NT2/D1 (cell line): ENCODE measurements around the gene IBSP.

Experiments
- DNase-seq: peaks from one replicate; pipeline ENCODE4 v3.0.0-alpha.2; 2011; ENCODE audit warnings: low read depth, low spot score
- H3K27me3 ChIP-seq: 2 replicates; pipeline ENCODE4 v1.6.0; 2011; ENCODE audit warnings: mild to moderate bottlenecking; ENCODE audit not compliant: insufficient read length, insufficient read depth
- H3K36me3 ChIP-seq: 2 replicates; pipeline ENCODE4 v1.6.1; 2011; ENCODE audit warnings: mild to moderate bottlenecking, low read length, mixed read lengths; ENCODE audit not compliant: insufficient read depth, insufficient read length
- H3K4me1 ChIP-seq: 2 replicates; pipeline ENCODE4 v1.5.1; 2011; ENCODE audit not compliant: insufficient read depth, insufficient read length
- H3K4me3 ChIP-seq: 2 replicates; pipeline ENCODE4 v1.5.1; 2011; ENCODE audit warnings: low read depth; ENCODE audit not compliant: insufficient read length
- H3K9ac ChIP-seq: 2 replicates; pipeline ENCODE4 v1.6.0; 2011; ENCODE audit warnings: low read depth; ENCODE audit not compliant: insufficient read length
- H3K9me3 ChIP-seq: 2 replicates; pipeline ENCODE4 v1.5.1; 2011; ENCODE audit warnings: mild to moderate bottlenecking, low read length; ENCODE audit not compliant: insufficient read depth
- SUZ12 ChIP-seq: IDR thresholded peaks from 2 replicates; pipeline ENCODE4 v1.6.1; 2011; ENCODE audit not compliant: insufficient read length, insufficient read depth; ENCODE audit errors: extremely low read depth
- YY1 ChIP-seq: IDR thresholded peaks from 2 replicates; pipeline ENCODE4 v1.6.1; 2011; ENCODE audit not compliant: insufficient read length, insufficient read depth
- ZNF274 ChIP-seq: IDR thresholded peaks from 2 replicates; pipeline ENCODE4 v1.6.1; 2011; ENCODE audit warnings: mild to moderate bottlenecking, low read depth, low read length

Gene IBSP

GRCh38 chr4:87857789-87858188 is 58.4 kb downstream of the IBSP start:
- no peak for DNase-seq
- H3K9ac ChIP-seq, result no peak overlapping the region
- H3K4me3 ChIP-seq, result no peak overlapping the region
- H3K36me3 ChIP-seq, result no peaks in the 10 kb centered on the region
- no peaks in the 10 kb centered on the region for H3K27me3 ChIP-seq
- TF ChIP-seq ZNF274, result no peak
- no peak for TF ChIP-seq SUZ12
- TF ChIP-seq YY1, result no peak
- peaks cover 3% of the 10 kb centered on the region for H3K4me1 ChIP-seq
- peaks cover 10% of the 10 kb centered on the region; the same call in 1 of the 2 replicates for H3K9me3 ChIP-seq
